Keratinocyte (primary cell): ENCODE data around the gene TLR1. TPM values are rescaled to one million over a fixed set of nuclear protein-coding genes. Genes with fewer than 3 reads are reported as not detected.
A peak's percentile ranks its signal among the peaks of the same experiment; 100 is the strongest.

Experiments
- DNase-seq: peaks from one replicate; pipeline ENCODE4 v3.0.0-alpha.2; 2011; ENCODE audit warnings: low read depth, missing footprints, low spot score
- FAIRE-seq: peaks from 2 replicates; lab custom pipeline; 2011; peaks lifted over from hg19 to GRCh38; lab: Jason Lieb, UNC
- H2AFZ ChIP-seq: 2 replicates; pipeline ENCODE4 v1.6.0; 2012; ENCODE audit warnings: low read length, control low read depth, inconsistent platforms; ENCODE audit not compliant: control insufficient read depth
- H3K27ac ChIP-seq: 2 replicates; pipeline ENCODE4 v1.5.1; 2011; ENCODE audit warnings: low read length; ENCODE audit not compliant: control insufficient read depth, insufficient read depth
- H3K27me3 ChIP-seq: 3 replicates; pipeline ENCODE4 v1.6.0; 2011; ENCODE audit warnings: low read length; ENCODE audit not compliant: control insufficient read depth, insufficient read depth; ENCODE audit errors: extremely low read depth
- H3K36me3 ChIP-seq, 2 experiments: 2 replicates in 1 of 2; 3 replicates in 1 of 2; pipeline ENCODE4 v1.5.1; 2011; ENCODE audit warnings: low read length in 2 of 2, mild to moderate bottlenecking in 1 of 2; ENCODE audit not compliant: control insufficient read depth in 2 of 2, insufficient read depth in 2 of 2; ENCODE audit errors: extremely low read depth in 1 of 2
- H3K4me1 ChIP-seq: 3 replicates; pipeline ENCODE4 v1.5.1; 2011; ENCODE audit warnings: low read length; ENCODE audit not compliant: control insufficient read depth, insufficient read depth; ENCODE audit errors: extremely low read depth
- H3K4me2 ChIP-seq: 3 replicates; pipeline ENCODE4 v1.6.0; 2011; ENCODE audit warnings: low read depth, low read length; ENCODE audit not compliant: control insufficient read depth, insufficient read depth; ENCODE audit errors: extremely low read depth
- H3K4me3 ChIP-seq, 3 experiments: fragments of 200-600 bp in 1 of 3; sonication (generic) in 1 of 3; 2 replicates in 2 of 3; 3 replicates in 1 of 3; pipeline ENCODE4 v1.5.1; 2011 to 2016; ENCODE audit warnings: low read length in 3 of 3, mild to moderate bottlenecking in 3 of 3, control low read depth in 2 of 3, inconsistent platforms in 1 of 3, low read depth in 1 of 3, mixed read lengths in 1 of 3, mixed run types in 1 of 3, moderate library complexity in 1 of 3; ENCODE audit not compliant: control insufficient read depth in 2 of 3, insufficient read depth in 2 of 3; ENCODE audit errors: extremely low read depth in 1 of 3
- H3K79me2 ChIP-seq: 2 replicates; pipeline ENCODE4 v1.6.0; 2012; ENCODE audit warnings: low read length; ENCODE audit not compliant: control insufficient read depth, insufficient read depth
- H3K9ac ChIP-seq: 3 replicates; pipeline ENCODE4 v1.6.0; 2011; ENCODE audit warnings: low read length; ENCODE audit not compliant: control insufficient read depth, insufficient read depth; ENCODE audit errors: extremely low read depth
- H3K9me1 ChIP-seq: 3 replicates; pipeline ENCODE4 v1.6.0; 2011; ENCODE audit warnings: low read length; ENCODE audit not compliant: control insufficient read depth, insufficient read depth; ENCODE audit errors: extremely low read depth
- H3K9me3 ChIP-seq: 2 replicates; pipeline ENCODE4 v1.5.1; 2012; ENCODE audit warnings: low read depth, low read length; ENCODE audit not compliant: control insufficient read depth
- H4K20me1 ChIP-seq: 3 replicates; pipeline ENCODE4 v1.6.0; 2011; ENCODE audit warnings: low read length; ENCODE audit not compliant: control insufficient read depth, insufficient read depth; ENCODE audit errors: extremely low read depth
- CTCF ChIP-seq, 3 experiments: IDR thresholded peaks in 1 of 3; conservative IDR thresholded peaks in 1 of 3; optimal IDR thresholded peaks in 1 of 3; 2 replicates in 2 of 3; 3 replicates in 1 of 3; pipeline versions ENCODE3 to v1.5.1; 2011; ENCODE audit warnings: low read length in 3 of 3, mild to moderate bottlenecking in 3 of 3, moderate library complexity in 2 of 3, control low read depth in 1 of 3, inconsistent platforms in 1 of 3; ENCODE audit not compliant: insufficient read depth in 2 of 3; ENCODE audit errors: extremely low read depth in 1 of 3
- EZH2 ChIP-seq: IDR thresholded peaks from one replicate; pipeline ENCODE4 v1.6.1; 2012; ENCODE audit warnings: inconsistent platforms, mild to moderate bottlenecking, low read length, moderate library complexity
- dilution Hi-C: fragments of 300-500 bp; cut with MboI; formaldehyde crosslinking; loops from one replicate; pipeline ENCODE4 v1.7.0; 2020; ENCODE audit warnings: low sequenced_read_pairs; ENCODE audit not compliant: extremely low pct_ligation_motif_present
- polyA plus RNA-seq, 5 experiments: library from polyadenylated mRNA; depleted of rRNA in 3 of 5; stranded (reverse) in 3 of 5; stranded (forward) in 1 of 5; unstranded in 1 of 5; fragments of >200 nt; gene quantifications; 1 replicate in 1 of 5; 2 replicates in 3 of 5; 3 replicates in 1 of 5; pipeline versions ENCODE4 v1.2.1 to v1.2.3, GENCODE V29; 2011 to 2012; ENCODE audit warnings: missing spikeins in 2 of 5, low read depth in 1 of 5, low replicate concordance in 1 of 5

Gene TLR1
- polyA plus RNA-seq, 1 donor (not counting 4 experiments of a cell fraction or from before 2014, with no cell fraction given): 0.73 TPM

GRCh38 chr4:38769857-38770256 is 34.7 kb downstream of the TLR1 start:
- no peaks in the 10 kb centered on the region for H3K27me3 ChIP-seq
- no peaks in the 10 kb centered on the region for H3K79me2 ChIP-seq
- no peak for FAIRE-seq
- no peaks in the 10 kb centered on the region for H3K36me3 ChIP-seq
- no peak overlapping the region for H3K4me3 ChIP-seq
- no peak overlapping the region for H2AFZ ChIP-seq
- H3K4me1 ChIP-seq: peaks cover 4% of the 10 kb centered on the region
- H3K9me3 ChIP-seq: no peaks in the 10 kb centered on the region
- TF ChIP-seq EZH2: no peak
- no peak for TF ChIP-seq CTCF (optimal IDR thresholded peaks at IDR 0.05 in 1 of 3, IDR thresholded peaks at IDR 0.05 in 1 of 3, conservative IDR thresholded peaks at IDR 0.05 in 1 of 3; ENCODE audit: extremely low read depth in 1 of 3, insufficient read depth in 2 of 3, low read length in 3 of 3)
- no peak overlapping the region for H3K9ac ChIP-seq
- H3K4me2 ChIP-seq: no peak overlapping the region
- H3K9me1 ChIP-seq: no peaks in the 10 kb centered on the region
- no peak for DNase-seq
- dilution Hi-C loops: no loop called here
- no peaks in the 10 kb centered on the region for H4K20me1 ChIP-seq
- H3K27ac ChIP-seq: peak overlapping the region; percentile 34

- H3K36me3 ChIP-seq: no peaks in the 10 kb centered on the region
- H3K4me3 ChIP-seq: no peak overlapping the region
- H3K4me2 ChIP-seq: no peak overlapping the region
- H2AFZ ChIP-seq: no peak overlapping the region
- no peaks in the 10 kb centered on the region for H3K9me3 ChIP-seq
- H3K79me2 ChIP-seq: no peaks in the 10 kb centered on the region
- dilution Hi-C loops: no loop called here
- H3K27me3 ChIP-seq: no peaks in the 10 kb centered on the region
- no peaks in the 10 kb centered on the region for H3K9me1 ChIP-seq
- FAIRE-seq: no peak
- no peak for TF ChIP-seq CTCF (optimal IDR thresholded peaks at IDR 0.05 in 1 of 3, IDR thresholded peaks at IDR 0.05 in 1 of 3, conservative IDR thresholded peaks at IDR 0.05 in 1 of 3; ENCODE audit: extremely low read depth in 1 of 3, insufficient read depth in 2 of 3, low read length in 3 of 3)
- no peak for TF ChIP-seq EZH2
- H3K9ac ChIP-seq: no peak overlapping the region
- H4K20me1 ChIP-seq: no peaks in the 10 kb centered on the region
- H3K4me1 ChIP-seq: peaks cover 4% of the 10 kb centered on the region
- DNase-seq: no peak
- no peak overlapping the region for H3K27ac ChIP-seq
Measured at GRCh38 chr4:38769441-38769840, 35.1 kb downstream of the TLR1 start.
